Fibroblast of lung (primary cell): ENCODE results near the gene NUP205.

Source experiments
- EZH2 ChIP-seq: IDR thresholded peaks from 2 replicates; pipeline ENCODE4 v1.5.1; 2012; ENCODE audit warnings: low read length, control low read depth, mild to moderate bottlenecking; ENCODE audit errors: missing control alignments
- TF ChIP-seq, protein P1 (sequence below), 2 donors: IDR thresholded peaks in 1 of 2; conservative IDR thresholded peaks in 1 of 2; 1 replicate in 1 of 2; 2 replicates in 1 of 2; pipeline ENCODE4 v1.5.1; 2011 to 2012; ENCODE audit warnings: low read length in 2 of 2, control low read depth in 1 of 2, inconsistent platforms in 1 of 2, low read depth in 1 of 2, mild to moderate bottlenecking in 1 of 2

DNA sequence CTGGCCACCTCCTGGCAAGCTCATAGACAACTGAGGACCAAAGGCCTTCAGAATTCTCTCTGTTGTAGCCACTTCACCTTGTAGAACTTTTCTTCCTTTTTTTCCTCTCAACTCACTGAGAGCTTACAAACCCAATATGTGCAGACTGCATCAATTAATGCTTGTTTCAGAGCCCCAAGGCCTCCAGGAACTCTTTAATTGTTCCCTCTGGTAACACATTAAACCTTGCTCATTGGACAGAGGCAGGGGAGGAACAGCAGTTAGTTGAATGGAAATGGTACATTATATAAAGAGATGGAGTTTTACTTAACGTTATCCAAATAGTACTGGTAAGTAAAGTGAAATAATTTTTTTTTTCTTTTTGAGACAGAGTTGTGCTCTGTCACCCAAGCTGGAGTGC, 129.7 kb downstream of the NUP205 start:
- no peak for TF ChIP-seq EZH2
- TF ChIP-seq, protein P1, sequence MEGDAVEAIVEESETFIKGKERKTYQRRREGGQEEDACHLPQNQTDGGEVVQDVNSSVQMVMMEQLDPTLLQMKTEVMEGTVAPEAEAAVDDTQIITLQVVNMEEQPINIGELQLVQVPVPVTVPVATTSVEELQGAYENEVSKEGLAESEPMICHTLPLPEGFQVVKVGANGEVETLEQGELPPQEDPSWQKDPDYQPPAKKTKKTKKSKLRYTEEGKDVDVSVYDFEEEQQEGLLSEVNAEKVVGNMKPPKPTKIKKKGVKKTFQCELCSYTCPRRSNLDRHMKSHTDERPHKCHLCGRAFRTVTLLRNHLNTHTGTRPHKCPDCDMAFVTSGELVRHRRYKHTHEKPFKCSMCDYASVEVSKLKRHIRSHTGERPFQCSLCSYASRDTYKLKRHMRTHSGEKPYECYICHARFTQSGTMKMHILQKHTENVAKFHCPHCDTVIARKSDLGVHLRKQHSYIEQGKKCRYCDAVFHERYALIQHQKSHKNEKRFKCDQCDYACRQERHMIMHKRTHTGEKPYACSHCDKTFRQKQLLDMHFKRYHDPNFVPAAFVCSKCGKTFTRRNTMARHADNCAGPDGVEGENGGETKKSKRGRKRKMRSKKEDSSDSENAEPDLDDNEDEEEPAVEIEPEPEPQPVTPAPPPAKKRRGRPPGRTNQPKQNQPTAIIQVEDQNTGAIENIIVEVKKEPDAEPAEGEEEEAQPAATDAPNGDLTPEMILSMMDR (conservative IDR thresholded peaks at IDR 0.05 in 1 of 2, IDR thresholded peaks at IDR 0.05 in 1 of 2; ENCODE audit: low read depth in 1 of 2, low read length in 2 of 2) = no peak
